Kasumi-1 (cell line): ENCODE results near the gene CACNA1F.
A peak's percentile ranks its signal among the peaks of the same experiment; 100 is the strongest.

Experiments
- DNase-seq, 2 experiments: peaks; one replicate each; lab custom pipeline; 2025; lab: John Stamatoyannopoulos, UW

Gene CACNA1F

GRCh38 chrX:49199315-49199595 lies 33.9 kb downstream of the CACNA1F start:
- no peak for DNase-seq

- DNase-seq = no peak
Measured at GRCh38 chrX:49198540-49199314, 34.4 kb downstream of the CACNA1F start.

GRCh38 chrX:49197543-49198087 lies 35.5 kb downstream of the CACNA1F start:
- DNase-seq = no peak

GRCh38 chrX:49193542-49193964 lies 39.6 kb downstream of the CACNA1F start:
- DNase-seq = no peak

- DNase-seq = peak; percentile 48 to 56
Measured at GRCh38 chrX:49192722-49193328, 40.3 kb downstream of the CACNA1F start.

GRCh38 chrX:49191574-49192011 lies 41.5 kb downstream of the CACNA1F start:
- no peak for DNase-seq

- peak; percentile 99 to 100 for DNase-seq
Measured at GRCh38 chrX:49190821-49191573, 42.1 kb downstream of the CACNA1F start.

GRCh38 chrX:49189606-49190005 lies 43.5 kb downstream of the CACNA1F start:
- no peak for DNase-seq

GRCh38 chrX:49188468-49189076 lies 44.6 kb downstream of the CACNA1F start:
- no peak for DNase-seq

GRCh38 chrX:49187526-49187925 lies 45.6 kb downstream of the CACNA1F start:
- no peak for DNase-seq

- DNase-seq = no peak
Measured at GRCh38 chrX:49187028-49187394, 46.1 kb downstream of the CACNA1F start.

- DNase-seq = peak; percentile 44 to 52
Measured at GRCh38 chrX:49186125-49187027, 46.8 kb downstream of the CACNA1F start, which contains the start of gene PRICKLE3. PRICKLE3 (minus strand) TSS chrX:49186373; CDS start chrX:49186297, 76 bp downstream.

- DNase-seq = no peak
Measured at GRCh38 chrX:49184294-49185281, 48.6 kb downstream of the CACNA1F start.

- no peak for DNase-seq
Measured at GRCh38 chrX:49183701-49184281, 49.3 kb downstream of the CACNA1F start.

- DNase-seq = no peak
Measured at GRCh38 chrX:49179358-49179757, 53.8 kb downstream of the CACNA1F start.

GRCh38 chrX:49178537-49178936 lies 54.6 kb downstream of the CACNA1F start:
- no peak for DNase-seq

GRCh38 chrX:49177873-49178480 lies 55.2 kb downstream of the CACNA1F start:
- no peak for DNase-seq

GRCh38 chrX:49177338-49177833 lies 55.8 kb downstream of the CACNA1F start:
- peak; percentile 4 to 47 for DNase-seq
